Umbilical cord (tissue), 2 donors: ENCODE results near the gene B4GALNT3. TPM values are rescaled to one million over a fixed set of nuclear protein-coding genes. Genes with fewer than 3 reads are reported as not detected.
"Not testable (repeated sequence)": the region's sequence is repeated elsewhere in the genome, so short reads cannot be mapped to it uniquely, and the experiment has no call there.

Experiments
- DNase-seq: peaks from one replicate; pipeline ENCODE4 v3.0.0-alpha.2; 2015; ENCODE audit warnings: low spot score
- total RNA-seq: library from RNA; depleted of rRNA; stranded (reverse); fragments of >200 nt; gene quantifications from one replicate; pipeline ENCODE4 v1.2.3, GENCODE V29; 2014; ENCODE audit warnings: low replicate concordance; ENCODE audit not compliant: insufficient read depth

The B4GALNT3 gene
- total RNA-seq, 1 donor from 2014 or later, result 6.7 TPM

DNA sequence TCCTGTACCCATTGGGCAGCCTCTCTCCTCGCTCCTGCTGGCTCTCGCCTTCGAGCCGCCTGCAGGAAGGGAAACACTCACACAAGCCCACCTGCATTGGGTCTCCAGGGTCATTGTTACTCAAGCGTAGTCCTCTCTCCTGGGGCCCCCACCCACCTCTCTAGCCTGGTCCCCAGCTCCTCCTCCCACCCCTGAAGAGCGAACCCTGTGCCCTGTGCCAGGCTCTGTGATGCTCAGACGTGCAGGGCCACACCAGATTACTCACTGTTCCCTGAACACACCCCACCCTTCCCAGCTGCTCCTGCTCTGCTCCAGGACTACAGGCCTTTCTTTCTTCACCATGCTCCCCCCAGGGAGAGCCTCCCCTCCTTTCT, 115.4 kb downstream of the B4GALNT3 start:
- DNase-seq, result peak; percentile 42

- DNase-seq, result peak; percentile 95
Measured at GRCh38 chr12:575948-576614, 116.3 kb downstream of the B4GALNT3 start.

DNA sequence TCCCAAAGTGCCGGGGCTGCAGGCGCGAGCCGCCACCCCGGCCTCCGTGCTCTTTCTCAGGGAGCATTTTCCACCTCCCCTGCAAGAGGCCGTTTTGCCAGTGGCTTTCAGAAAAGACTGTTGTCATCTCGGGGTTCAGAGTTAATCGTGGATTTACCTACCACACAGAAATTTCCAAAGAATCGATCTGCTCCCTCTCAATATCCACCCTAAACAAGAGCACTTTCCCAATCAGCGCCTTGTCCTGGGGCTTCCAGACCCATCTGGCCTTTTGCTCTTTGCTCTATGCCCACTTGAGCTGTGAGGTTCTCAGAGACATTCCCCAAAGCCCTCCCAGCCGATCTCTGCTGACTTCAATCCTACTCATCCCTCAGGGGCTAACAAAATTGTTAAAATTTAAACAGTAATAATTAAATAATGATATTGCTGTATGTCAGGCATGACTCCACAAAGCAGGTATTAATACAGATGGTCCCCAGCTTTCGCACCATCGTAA, 116.9 kb downstream of the B4GALNT3 start:
- DNase-seq, result no peak

- not testable (repeated sequence) for DNase-seq
Measured at GRCh38 chr12:577994-578747, 118.4 kb downstream of the B4GALNT3 start.

DNA sequence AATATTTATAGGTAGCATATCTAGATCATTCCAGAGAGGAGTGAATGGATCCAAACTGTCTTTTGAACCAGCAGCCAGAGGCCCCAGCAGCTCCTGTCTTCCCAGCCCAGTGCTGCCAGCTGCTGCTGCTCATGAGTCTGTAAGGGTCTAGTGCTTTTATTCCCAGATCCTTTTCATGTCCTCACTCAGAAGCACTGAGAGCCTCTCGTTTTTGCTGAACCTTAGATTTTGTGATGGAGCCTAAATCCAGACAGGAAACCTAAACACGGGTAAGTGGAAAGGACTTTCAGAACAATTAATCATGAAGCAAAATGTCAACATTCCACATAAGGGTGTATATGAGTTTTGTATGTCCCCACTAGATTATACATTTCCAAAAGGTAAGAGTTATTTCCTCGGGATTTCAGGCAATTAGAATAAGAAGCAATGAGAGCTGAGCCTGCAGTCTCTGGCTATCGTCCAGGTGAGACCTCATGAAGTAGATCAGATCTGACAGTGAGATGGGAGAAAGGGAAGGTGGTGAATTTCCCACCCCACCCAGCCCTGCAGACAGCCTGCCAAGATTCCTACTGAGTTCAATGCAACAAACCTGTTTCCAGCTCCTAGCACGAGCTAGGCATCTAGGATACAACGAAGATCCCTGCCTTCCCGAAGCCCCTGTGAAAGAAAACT, 119.1 kb downstream of the B4GALNT3 start:
- DNase-seq, result peak; percentile 47

- no peak for DNase-seq
Measured at GRCh38 chr12:579420-580110, 119.8 kb downstream of the B4GALNT3 start.

DNA sequence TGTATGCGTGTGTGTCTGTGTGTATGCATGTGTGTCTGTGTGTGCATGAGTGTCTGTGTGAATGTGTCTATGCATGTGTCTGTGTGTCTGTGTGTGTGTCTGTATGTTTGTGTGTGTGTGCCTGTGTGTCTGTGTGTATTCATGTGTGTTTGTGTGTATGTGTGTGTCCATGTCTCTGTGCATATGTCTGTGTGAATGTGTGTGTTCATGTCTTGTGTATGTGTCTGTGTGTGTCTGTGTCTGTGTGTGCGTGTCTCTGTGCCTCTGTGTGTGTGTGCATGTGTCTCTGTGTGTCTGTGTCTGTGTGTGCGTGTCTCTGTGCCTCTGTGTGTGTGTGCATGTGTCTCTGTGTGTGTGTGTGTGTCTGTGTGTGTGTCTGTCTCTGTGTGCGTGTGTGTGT, 121.1 kb downstream of the B4GALNT3 start:
- DNase-seq, result no peak

GRCh38 chr12:581321-581720, 121.6 kb downstream of the B4GALNT3 start:
- DNase-seq, result no peak

- DNase-seq, result no peak
Measured at GRCh38 chr12:581746-582145, 122.0 kb downstream of the B4GALNT3 start.

- no peak for DNase-seq
Measured at GRCh38 chr12:583251-583869, 123.6 kb downstream of the B4GALNT3 start.

DNA sequence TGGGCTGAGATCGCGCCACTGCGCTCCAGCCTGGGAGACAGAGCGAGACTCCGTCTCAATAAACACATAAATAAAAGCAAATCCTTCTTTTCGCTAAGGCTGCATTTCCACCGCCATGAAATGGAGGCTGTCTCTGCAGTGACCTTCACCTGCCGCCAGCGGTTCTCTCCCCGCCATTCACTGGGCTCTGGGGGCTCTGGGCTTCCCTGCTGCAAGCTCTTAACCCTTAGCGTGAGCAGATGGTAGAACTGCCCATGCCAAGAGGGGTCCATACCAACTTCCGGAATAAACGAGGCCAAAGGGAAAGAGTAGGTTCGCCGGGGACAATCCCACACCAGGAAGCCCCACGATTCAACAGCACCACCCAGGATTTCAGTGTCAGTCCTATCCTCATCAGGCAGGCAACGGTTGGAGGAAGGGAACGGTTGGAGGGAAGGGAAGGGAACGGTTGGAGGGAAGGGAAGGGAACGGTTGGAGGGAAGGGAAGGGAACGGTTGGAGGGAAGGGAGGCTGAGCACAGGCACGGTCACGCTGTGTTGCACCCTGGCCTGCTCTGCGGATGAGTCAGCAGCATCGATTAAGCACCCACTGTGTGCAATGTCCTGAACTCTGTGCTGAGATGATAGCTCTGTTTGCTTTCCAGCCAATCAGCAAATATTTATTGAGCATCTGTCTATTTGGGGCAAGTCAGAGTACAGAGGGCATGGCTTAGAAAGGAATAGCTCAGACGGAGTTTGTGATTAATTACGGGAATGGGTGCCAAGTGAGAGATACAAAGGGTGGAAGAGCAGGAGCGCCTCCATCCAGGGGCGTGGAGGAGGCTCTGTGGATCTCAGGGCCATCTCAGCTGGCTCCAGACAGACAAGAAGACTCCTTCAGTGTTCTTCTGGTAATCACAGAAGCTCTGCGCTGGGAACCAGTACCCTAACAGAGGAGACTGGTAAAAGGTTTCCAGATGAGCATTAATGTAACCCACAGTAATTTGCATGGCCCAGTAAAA, 125.6 kb downstream of the B4GALNT3 start:
- DNase-seq, result no peak

GRCh38 chr12:586318-587071, 126.8 kb downstream of the B4GALNT3 start:
- DNase-seq, result no peak

DNA sequence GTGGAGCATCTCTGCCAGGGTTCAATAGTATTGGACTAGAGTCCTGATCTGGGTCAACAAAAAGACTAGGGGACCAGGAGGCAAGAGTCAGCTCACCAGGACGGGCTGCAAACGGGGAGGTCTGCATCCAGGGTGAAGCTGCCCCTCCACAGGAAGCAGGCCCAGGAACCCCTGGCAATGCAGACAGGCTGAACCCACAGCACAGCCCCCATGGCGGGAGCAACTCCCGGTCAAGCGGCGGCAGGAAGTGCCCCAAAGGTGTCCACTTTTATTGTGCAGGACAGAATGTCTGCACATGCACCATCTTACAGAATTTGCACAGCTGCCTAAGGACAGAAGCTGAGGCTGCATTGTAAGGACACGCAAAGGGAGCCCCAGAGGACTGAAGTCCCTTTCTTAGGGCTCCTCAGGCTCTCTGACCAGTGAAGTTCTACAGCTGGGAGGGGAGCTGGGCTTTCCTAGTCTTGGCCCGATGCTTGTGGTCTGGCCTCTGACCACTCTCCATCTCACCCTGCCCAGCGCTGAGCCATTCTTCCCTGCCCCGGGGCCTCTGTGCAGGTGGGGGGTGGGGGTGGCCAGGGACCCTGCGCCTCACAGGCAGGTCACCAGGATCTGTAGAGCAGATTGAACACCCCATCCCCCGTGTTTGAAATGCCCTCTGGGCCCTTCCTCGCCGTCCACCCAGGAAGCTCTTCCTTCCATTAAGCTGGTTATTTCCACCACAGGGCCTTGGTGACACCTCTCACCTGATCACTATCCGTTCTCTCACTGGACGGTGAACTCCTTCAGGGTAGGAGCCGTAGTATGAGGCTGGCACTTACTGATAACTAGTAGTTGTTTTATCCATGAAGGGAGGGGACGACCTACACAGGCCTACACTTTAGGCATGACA, 127.6 kb downstream of the B4GALNT3 start:
- DNase-seq, result no peak

GRCh38 chr12:588024-588322, 128.2 kb downstream of the B4GALNT3 start:
- no peak for DNase-seq

- DNase-seq, result no peak
Measured at GRCh38 chr12:588646-589045, 128.9 kb downstream of the B4GALNT3 start.

DNA sequence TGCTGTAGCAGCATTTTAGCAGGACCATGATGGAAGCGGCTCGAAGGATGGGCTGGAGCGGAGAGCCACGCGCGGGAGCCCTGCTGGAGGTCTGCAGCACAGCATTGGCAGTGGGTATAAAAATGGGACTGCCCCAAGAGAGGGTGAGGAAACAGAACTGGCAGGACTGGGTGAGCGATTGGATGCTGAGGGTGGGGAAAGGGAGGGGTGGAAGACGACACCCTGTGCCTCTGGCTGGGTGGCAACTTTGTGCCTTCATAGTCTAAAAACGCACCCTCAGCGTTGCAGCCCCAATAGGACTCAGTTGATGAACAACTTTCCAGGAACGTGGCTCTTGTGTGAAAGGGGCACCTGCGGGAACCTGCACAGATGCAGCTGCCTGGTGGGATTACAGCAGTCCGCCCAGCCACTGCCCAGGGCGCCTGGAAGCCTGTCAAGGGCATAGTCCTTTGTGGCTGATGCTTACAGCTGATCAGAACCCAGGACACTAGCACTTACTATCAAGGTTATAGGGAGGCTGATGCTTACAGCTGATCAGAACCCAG, 130.5 kb downstream of the B4GALNT3 start:
- no peak for DNase-seq

DNA sequence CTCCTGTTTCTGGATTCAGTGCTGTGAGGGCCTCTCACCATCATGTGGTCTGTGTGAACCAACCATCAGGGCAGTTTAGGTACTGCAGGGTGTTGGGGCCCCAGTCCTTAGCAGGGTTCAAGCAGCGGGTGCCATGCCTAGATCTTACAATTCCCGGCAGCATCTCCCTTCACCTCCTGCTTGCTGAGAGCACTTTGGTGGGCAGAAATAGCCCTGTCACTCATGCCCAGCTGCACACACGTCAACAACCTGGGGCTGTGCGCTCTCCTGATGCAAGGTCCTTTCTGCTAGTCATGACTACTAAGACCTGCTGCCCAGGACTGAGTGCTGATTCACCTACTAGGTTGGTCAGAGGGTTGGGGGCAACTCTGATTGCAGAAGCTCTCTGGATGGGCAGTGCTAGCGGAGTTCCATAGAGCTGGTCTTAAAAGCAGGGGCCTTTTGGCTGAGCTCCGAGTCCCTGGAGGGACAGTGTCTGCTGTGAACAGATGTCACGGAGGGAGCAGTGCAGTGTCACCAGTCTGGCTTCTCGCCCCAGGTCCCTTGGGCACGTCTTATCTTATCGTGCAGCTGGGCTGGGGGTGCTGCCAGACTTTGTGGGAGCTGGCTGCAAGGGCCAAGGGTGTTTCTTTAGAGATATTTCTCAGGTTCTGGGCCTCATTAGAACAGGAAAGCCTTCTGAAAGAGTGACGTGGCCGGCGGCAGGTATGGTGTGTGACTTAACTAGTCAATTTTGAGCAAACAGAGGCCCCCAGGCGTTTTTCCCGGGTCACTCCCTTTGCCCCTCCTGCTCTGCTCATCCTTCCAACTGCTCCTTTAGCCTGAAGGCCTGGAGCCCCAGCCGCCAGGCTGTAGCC, 131.7 kb downstream of the B4GALNT3 start:
- DNase-seq, result no peak
